Stimulated activated CD8-positive, alpha-beta memory T cell treated with anti-CD3 and anti-CD28 coated beads, Interleukin-2, amount 100 ng/mL, for 1 hour (primary cell): Measurements from ENCODE around the gene SGO2.
"Not testable (repeated sequence)": the region's sequence is repeated elsewhere in the genome, so short reads cannot be mapped to it uniquely, and the experiment has no call there.

Experiments
- DNase-seq, 2 donors: peaks; one replicate each; pipeline ENCODE4 v3.0.0-alpha.2; 2020; ENCODE audit warnings: low read depth in 2 of 2

The SGO2 gene

DNA sequence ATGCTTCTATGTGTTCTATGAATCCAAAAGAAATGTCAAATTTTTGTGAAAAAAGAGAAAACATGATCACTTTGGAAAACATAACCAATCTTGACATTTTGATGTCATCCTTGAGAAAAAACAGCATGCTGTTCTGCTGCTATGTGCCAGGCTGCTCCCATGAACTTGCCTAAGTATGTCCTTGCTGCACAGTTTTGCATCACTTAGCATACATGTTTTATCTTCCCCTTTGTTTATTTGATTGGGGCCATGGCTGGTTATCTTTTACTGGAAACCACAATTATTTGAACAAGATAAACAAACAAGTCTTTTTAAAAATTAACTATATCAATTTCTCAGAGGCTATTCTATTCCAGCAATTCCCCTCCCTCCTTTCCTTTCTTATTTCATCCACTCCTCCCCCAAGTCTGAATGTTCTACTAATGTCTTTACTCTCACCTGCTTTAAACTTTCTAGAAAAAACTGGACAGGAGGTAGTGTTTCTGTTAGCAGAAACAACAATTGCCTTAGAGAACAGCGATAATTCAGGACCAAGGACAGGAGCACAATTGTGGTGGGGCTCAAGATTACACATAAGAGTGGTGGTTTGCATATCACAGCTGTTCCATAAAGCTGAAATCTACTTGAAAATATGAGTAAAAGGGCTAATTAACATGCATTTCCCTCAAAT, 66.5 kb downstream of the SGO2 start:
- no peak for DNase-seq

GRCh38 chr2:200593905-200594304, 67.9 kb downstream of the SGO2 start:
- DNase-seq: no peak

DNA sequence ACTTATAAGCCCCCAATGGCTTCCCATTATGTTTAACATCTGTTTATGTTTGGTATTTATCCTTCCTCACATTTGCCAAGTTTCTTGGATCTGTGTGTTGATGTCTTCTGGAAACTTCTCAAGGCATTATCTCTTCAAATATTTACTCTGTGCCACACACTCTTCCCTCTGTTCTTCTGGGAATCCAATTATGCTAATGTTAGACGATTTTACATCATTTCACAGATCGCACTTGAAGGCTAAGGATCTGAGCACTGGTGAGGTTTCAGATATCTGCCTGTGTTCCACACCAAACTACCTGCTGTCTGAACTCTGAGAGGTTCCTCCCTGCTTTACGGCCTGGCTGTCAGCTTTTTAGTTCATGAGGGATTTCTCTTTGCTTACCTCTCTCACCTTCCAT, 69.9 kb downstream of the SGO2 start:
- no peak for DNase-seq

DNA sequence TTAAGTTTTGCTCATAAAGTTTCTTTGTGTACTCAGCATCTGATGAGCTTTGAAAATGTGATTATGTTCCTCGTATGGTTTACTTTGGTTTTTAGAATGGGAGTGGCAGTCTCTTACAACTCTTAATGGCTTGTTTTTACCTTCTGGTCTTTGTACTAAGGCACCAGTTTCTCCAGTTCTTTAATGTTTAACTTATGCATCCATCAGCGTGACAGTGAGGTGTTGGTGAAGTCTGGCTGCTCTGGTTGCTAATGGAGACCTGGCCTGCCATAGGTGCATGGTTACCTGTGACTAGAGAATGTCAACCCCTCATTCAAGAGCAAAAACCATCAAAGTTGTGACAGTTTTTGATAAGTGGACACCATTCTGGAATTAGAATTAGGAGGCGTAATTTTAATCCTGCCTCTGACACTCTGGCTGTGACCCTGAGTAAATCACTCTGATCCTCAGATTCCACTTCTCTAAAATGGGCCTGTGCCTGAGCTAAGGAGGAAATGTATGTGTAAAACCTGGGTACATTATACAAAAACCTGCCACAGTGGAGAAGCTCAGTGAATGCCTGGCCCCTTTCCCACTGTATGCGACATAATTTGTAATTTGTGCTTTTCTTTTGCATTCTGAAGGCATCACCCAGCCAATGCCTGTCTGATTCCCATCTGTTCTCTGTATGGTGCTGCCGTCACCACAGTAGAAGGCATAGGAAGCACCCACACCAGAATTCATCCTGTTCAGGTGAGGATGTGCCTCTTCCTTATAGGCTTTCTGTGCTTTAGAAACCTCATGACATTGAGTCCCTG, 71.0 kb downstream of the SGO2 start:
- DNase-seq: no peak

- DNase-seq: no peak
These were observed 73.2 kb downstream of the SGO2 start for GRCh38 chr2:200599206-200599605.

DNA sequence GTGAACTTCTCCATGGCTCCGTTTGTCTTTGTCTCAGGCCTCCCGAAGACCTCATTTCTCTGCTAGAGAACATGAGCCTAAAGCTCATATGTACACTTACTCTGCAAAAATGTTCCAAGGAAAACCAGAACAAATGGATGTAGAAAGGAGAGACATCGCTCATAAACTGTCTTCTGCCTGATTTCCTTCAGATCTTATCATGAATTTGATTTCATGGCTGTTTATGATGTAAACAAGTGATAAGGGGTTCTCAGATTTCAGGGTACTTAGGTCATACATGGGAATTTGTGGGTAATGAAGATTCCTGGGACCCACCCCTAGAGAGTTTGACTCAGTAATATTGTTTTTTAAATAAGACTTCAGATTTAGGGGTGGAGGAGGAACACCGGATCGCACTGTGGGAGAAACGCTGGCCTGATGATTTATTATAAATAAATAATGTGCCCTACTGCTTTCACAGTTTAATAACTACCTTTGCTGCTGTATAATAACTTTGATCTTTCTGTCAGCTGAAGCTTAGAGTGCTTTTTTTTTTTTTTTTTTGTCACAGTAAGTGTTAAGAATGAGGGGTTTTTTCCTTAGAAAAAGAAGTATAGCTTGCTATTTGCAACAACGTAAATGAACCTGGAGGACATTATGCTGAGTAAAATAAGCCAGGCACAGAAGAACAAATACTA, 74.7 kb downstream of the SGO2 start:
- DNase-seq: no peak

DNA sequence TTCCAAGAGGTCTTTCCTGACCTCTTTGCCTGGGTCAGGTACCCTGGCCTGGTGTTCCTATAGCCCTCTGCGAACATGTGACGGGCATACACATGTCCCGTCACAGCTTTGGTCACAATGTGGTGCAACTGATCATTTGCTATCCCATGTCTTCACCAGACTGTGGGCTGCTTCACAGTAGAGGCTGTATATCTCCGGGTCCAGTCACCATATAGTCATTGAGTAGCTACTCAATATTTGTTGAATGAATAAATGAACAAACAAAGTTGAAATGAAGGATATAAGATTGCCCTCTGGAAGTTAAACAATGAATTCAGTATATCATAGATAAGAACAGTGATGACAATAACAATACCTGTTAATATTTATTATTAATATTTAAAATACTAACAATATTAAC, 76.6 kb downstream of the SGO2 start:
- DNase-seq: no peak

- DNase-seq: no peak
These were observed 78.0 kb downstream of the SGO2 start for GRCh38 chr2:200603972-200604371.

- no peak for DNase-seq
These were observed 78.7 kb downstream of the SGO2 start for GRCh38 chr2:200604571-200605255.

- DNase-seq: no peak
These were observed 82.5 kb downstream of the SGO2 start for GRCh38 chr2:200608341-200609027.

GRCh38 chr2:200609028-200609614, 83.1 kb downstream of the SGO2 start:
- no peak for DNase-seq

DNA sequence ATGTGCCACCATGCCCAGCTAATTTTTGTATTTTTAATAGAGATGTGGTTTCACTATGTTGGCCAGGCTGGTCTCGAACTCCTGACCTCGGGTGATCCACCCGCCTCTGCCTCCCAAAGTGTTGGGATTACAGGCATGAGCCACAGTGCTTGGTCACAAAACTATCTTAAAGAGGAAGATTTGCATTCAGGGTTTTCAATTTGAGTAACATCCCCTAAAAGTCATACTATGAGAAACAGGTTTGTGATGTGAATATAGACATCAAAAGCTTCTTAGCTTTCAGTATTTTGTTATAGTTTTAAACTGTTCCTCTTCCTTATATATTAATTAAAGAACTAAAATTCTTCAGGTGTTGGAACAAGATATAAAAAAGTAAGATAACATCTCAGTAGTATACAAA, 84.2 kb downstream of the SGO2 start:
- DNase-seq: not testable (repeated sequence)

DNA sequence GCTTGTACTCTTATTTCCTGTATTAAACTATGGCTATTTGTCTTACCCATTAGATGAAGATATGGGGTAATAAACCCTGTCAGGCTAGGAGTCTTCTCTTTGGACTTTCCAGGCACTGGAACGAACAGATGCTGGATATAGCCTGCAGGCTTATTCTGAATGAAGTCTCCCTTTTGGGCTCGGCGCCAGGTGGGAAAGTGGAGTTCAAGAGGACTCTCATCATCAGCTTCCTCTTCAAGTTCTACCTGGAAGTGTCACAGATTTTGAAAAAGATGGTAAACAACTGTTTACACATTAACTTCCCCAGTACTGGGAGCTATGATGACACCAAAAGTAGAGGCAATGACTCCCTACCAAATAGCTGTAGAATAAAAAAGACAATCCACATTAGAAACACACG, 87.7 kb downstream of the SGO2 start:
- DNase-seq: no peak

DNA sequence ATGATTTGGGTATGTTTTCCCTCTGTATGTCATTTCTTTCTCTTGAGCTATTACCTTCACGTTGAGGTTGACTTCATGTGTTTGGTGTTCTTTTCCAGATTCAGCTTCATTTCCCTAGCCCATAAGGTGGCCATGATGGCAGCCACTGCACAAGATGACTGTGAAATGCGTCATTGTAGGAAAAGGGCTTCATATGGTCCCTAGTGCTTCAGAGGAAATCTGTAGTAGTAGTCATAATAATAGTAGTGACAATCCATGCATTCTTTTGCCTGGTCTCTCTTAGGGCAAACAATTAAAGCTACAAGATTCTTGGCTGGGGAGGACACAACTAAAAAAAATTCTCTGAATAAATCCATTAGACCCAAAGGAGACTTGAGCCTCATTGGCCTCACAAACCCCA, 88.2 kb downstream of the SGO2 start:
- no peak for DNase-seq

GRCh38 chr2:200615247-200615646, 89.2 kb downstream of the SGO2 start:
- no peak for DNase-seq

DNA sequence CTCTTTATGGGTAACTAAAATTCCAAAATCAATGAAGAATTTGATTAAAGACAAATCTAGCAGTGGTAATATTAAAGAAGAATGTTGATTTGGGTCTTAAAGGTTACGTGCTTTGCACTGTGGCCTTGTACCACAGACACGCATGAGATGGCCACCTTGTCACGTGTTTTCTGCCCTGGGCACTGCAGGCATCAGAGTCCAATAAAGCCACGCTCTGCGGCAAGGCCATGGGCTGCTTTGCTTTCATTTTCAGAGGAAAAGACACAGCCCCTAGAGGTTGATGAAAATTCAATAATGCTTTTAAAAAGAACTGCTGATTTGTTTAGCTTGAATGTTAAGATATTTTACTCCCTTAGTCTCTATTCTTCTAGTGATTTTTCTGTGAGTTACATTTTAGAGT, 90.2 kb downstream of the SGO2 start:
- no peak for DNase-seq

GRCh38 chr2:200616656-200617055, 90.6 kb downstream of the SGO2 start:
- no peak for DNase-seq

- DNase-seq: no peak
These were observed 91.4 kb downstream of the SGO2 start for GRCh38 chr2:200617156-200618053.

DNA sequence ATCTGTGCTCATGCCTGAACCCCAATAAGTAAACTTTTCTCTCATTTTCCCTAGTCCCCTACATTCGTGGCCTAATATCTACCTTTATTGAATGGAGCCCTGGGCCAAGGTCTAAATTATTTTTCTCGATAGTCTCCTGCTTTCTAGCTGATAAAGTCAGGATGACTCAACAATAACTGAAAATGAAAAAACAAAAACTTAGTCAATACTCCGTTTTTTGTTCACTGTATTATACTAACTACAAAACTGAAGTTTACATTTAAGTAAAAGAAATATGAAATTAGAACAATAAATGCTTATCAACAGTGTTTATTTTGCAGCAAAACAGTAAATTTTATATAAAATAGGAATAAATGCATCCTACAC, 92.0 kb downstream of the SGO2 start:
- no peak for DNase-seq

DNA sequence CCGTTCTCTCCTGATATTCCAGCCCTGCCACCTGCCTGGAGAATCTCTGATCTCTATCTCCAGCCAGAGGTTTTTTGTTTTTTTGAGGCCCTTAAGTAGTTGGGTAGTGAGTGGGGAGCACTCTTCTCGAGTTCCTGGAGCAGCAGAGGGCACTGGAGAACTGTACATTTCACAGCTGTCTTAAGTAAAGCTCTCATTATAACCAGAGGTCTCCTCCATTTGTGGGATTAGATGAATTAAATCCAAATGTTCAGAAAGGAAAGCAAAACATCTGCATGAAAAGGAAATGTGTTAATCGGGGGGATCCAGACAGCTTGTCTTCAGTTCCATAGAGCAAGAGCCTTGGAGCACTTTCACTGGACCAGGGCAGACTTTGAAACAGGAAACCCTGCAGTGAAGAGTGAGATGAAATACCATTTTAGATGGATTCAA, 92.6 kb downstream of the SGO2 start:
- no peak for DNase-seq
